HCT116 (cell line): ENCODE measurements around the gene SNAP91. TPM values are rescaled to one million over a fixed set of nuclear protein-coding genes. Genes with fewer than 3 reads are reported as not detected.

ENCODE experiments used
- ATAC-seq: fragments of 200-7000 bp; cut with Tn5 transposase; 2 replicates; pipeline ENCODE4 v1.9.1; 2020; ENCODE audit warnings: mild to moderate bottlenecking, moderate library complexity
- BruUV-seq: library from RNA; stranded (reverse); fragments of 400-500 nt; replicated peaks from 2 replicates; lab custom pipeline; 2021; lab: Mats Ljungman, UMichigan
- CTCF ChIA-PET: fragments of 300-600 bp; sonication (Branson Sonifier 250); formaldehyde crosslinking; loops from one replicate; lab custom pipeline; 2021; ENCODE audit warnings: antibody characterized with exemption; lab: Charles Lee
- POLR2A ChIA-PET: fragments of 300-600, 350-600 bp; sonication (Branson Sonifier 250); formaldehyde crosslinking; loops from one replicate; lab custom pipeline; 2021; ENCODE audit warnings: antibody characterized with exemption; lab: Charles Lee
- RAD21 ChIA-PET, 2 experiments: fragments of 300-600 bp; sonication (Branson Sonifier 250); formaldehyde crosslinking; loops; one replicate each; lab custom pipeline; 2023; ENCODE audit warnings: low total read pairs in 2 of 2; ENCODE audit not compliant: uncharacterized antibody in 2 of 2, unreplicated experiment in 2 of 2, low non-redundant PET in 1 of 2; lab: Charles Lee
- DNase-seq: peaks from one replicate; pipeline ENCODE4 v3.0.0-alpha.2; 2010; ENCODE audit warnings: low read depth, low spot score
- H2AFZ ChIP-seq: fragments of 200-600 bp; shearing (Covaris generic), sonication (generic); 2 replicates; pipeline ENCODE4 v1.6.1; 2017; ENCODE audit warnings: low read depth, mixed run types, mixed read lengths, antibody characterized with exemption, low read length; ENCODE audit not compliant: poor library complexity, severe bottlenecking
- H3K27ac ChIP-seq: 2 replicates; pipeline ENCODE4 v1.5.1; 2012; ENCODE audit warnings: low read depth, low read length
- H3K27me3 ChIP-seq: fragments of 200-600 bp; sonication (generic); 2 replicates; pipeline ENCODE4 v1.6.1; 2016; ENCODE audit warnings: mixed run types, low read length, mixed read lengths; ENCODE audit not compliant: insufficient read depth
- H3K36me3 ChIP-seq, 2 experiments: fragments of 200-500 bp in 1 of 2; fragments of 200-600 bp in 1 of 2; sonication (Bioruptor generic) in 1 of 2; sonication (generic) in 1 of 2; 2 replicates each; pipeline versions ENCODE4 v1.5.1 to v1.6.1; 2014 to 2016; ENCODE audit warnings: low read length in 2 of 2, inconsistent platforms in 1 of 2, mixed read lengths in 1 of 2, mixed run types in 1 of 2; ENCODE audit not compliant: insufficient read depth in 2 of 2, control insufficient read depth in 1 of 2
- H3K4me1 ChIP-seq, 2 experiments: fragments of 200-600 bp in 1 of 2; sonication (generic) in 1 of 2; 2 replicates each; pipeline versions ENCODE4 v1.5.1 to v1.6.1; 2012 to 2017; ENCODE audit warnings: low read length in 2 of 2, inconsistent platforms in 1 of 2, mild to moderate bottlenecking in 1 of 2, mixed read lengths in 1 of 2, mixed run types in 1 of 2, moderate library complexity in 1 of 2; ENCODE audit not compliant: insufficient read depth in 2 of 2, control insufficient read depth in 1 of 2
- H3K4me2 ChIP-seq: fragments of 200-600 bp; sonication (generic); 2 replicates; pipeline ENCODE4 v1.6.1; 2017; ENCODE audit warnings: mixed run types, low read length, mixed read lengths
- H3K4me3 ChIP-seq, 2 experiments: fragments of 200-600 bp in 1 of 2; sonication (generic) in 1 of 2; replicated peaks in 1 of 2; 2 replicates each; pipeline ENCODE4 v1.5.1; 2011 to 2016; ENCODE audit warnings: low read length in 2 of 2, control low read depth in 1 of 2, low read depth in 1 of 2, mild to moderate bottlenecking in 1 of 2, mixed read lengths in 1 of 2, mixed run types in 1 of 2
- H3K79me2 ChIP-seq: fragments of 200-600 bp; sonication (generic); 2 replicates; pipeline ENCODE4 v1.6.1; 2017; ENCODE audit warnings: mild to moderate bottlenecking, mixed run types, low read length, moderate library complexity, mixed read lengths; ENCODE audit not compliant: insufficient read depth
- H3K9ac ChIP-seq: fragments of 200-600 bp; sonication (generic); 2 replicates; pipeline ENCODE4 v1.6.1; 2016; ENCODE audit warnings: low read length, mixed read lengths
- H3K9me2 ChIP-seq: fragments of 200-600 bp; sonication (generic), shearing (Covaris generic); 2 replicates; pipeline ENCODE4 v1.6.1; 2017; ENCODE audit warnings: mixed run types, mild to moderate bottlenecking, moderate library complexity; ENCODE audit not compliant: insufficient read depth
- H3K9me3 ChIP-seq, 2 experiments: fragments of 200-500 bp in 1 of 2; fragments of 200-600 bp in 1 of 2; sonication (Bioruptor generic) in 1 of 2; sonication (generic) in 1 of 2; 2 replicates each; pipeline ENCODE4 v1.6.1; 2014 to 2017; ENCODE audit warnings: low read length in 2 of 2, mixed read lengths in 2 of 2, inconsistent platforms in 1 of 2, low read depth in 1 of 2, mild to moderate bottlenecking in 1 of 2, mixed run types in 1 of 2, moderate library complexity in 1 of 2; ENCODE audit not compliant: control insufficient read depth in 1 of 2, insufficient read depth in 1 of 2
- H4K20me1 ChIP-seq: fragments of 200-600 bp; sonication (generic), shearing (Covaris generic); 2 replicates; pipeline ENCODE4 v1.6.1; 2017; ENCODE audit warnings: mixed run types, mild to moderate bottlenecking, moderate library complexity; ENCODE audit not compliant: insufficient read depth
- CBX3 ChIP-seq: IDR thresholded peaks from 2 replicates; pipeline ENCODE4 v1.6.1; 2012; ENCODE audit warnings: low read depth
- CEBPB ChIP-seq: IDR thresholded peaks from 2 replicates; pipeline ENCODE4 v1.6.1; 2012; ENCODE audit warnings: low read depth
- CTCF ChIP-seq, 3 experiments: fragments of 200-600 bp in 1 of 3; sonication (generic) in 1 of 3; IDR thresholded peaks in 2 of 3; conservative IDR thresholded peaks in 1 of 3; 2 replicates each; pipeline ENCODE4 v1.5.1; 2012 to 2017; ENCODE audit warnings: low read depth in 2 of 3, low read length in 2 of 3, antibody characterized with exemption in 1 of 3, borderline replicate concordance in 1 of 3, control low read depth in 1 of 3, mild to moderate bottlenecking in 1 of 3, mixed read lengths in 1 of 3, mixed run types in 1 of 3, moderate library complexity in 1 of 3; ENCODE audit not compliant: insufficient read depth in 1 of 3
- EGR1 ChIP-seq: IDR thresholded peaks from 2 replicates; pipeline ENCODE4 v1.6.1; 2012; ENCODE audit warnings: low read depth
- EZH2 ChIP-seq: fragments of 200-600 bp; sonication (generic); IDR thresholded peaks from 2 replicates; pipeline ENCODE4 v1.6.1; 2017; ENCODE audit warnings: antibody characterized with exemption, mixed run types
- EZH2phosphoT487 ChIP-seq: fragments of 200-600 bp; IDR thresholded peaks from 2 replicates; pipeline ENCODE4 v1.6.1; 2018; ENCODE audit warnings: antibody characterized with exemption, borderline replicate concordance
- FOSL1 ChIP-seq: IDR thresholded peaks from 2 replicates; pipeline ENCODE4 v1.6.1; 2012; ENCODE audit warnings: low read depth
- JUND ChIP-seq: IDR thresholded peaks from 2 replicates; pipeline ENCODE4 v1.6.1; 2012
- POLR2A ChIP-seq: IDR thresholded peaks from 2 replicates; pipeline ENCODE4 v1.7.0; 2011; ENCODE audit warnings: borderline replicate concordance; ENCODE audit not compliant: insufficient read depth, insufficient read length; ENCODE audit errors: extremely low read depth
- POLR2AphosphoS5 ChIP-seq: IDR thresholded peaks from 2 replicates; pipeline ENCODE4 v1.6.1; 2011; ENCODE audit warnings: mild to moderate bottlenecking, low read depth, low read length, moderate library complexity
- RAD21 ChIP-seq: IDR thresholded peaks from 2 replicates; pipeline ENCODE4 v1.6.1; 2012; ENCODE audit warnings: low read depth, mild to moderate bottlenecking
- SIN3A ChIP-seq: IDR thresholded peaks from 2 replicates; pipeline ENCODE4 v1.6.1; 2012; ENCODE audit warnings: low read depth
- SRF ChIP-seq: IDR thresholded peaks from 2 replicates; pipeline ENCODE4 v1.6.1; 2012; ENCODE audit warnings: low read depth
- TCF7L2 ChIP-seq: IDR thresholded peaks from 2 replicates; pipeline ENCODE4 v1.7.0; 2011; ENCODE audit warnings: borderline replicate concordance, inconsistent platforms; ENCODE audit not compliant: insufficient read depth, insufficient read length; ENCODE audit errors: extremely low read depth
- YY1 ChIP-seq: IDR thresholded peaks from 2 replicates; pipeline ENCODE4 v1.6.1; 2011; ENCODE audit warnings: low read length, low read depth, moderate library complexity, mild to moderate bottlenecking; ENCODE audit not compliant: insufficient replicate concordance; ENCODE audit errors: extremely low read depth
- ZFX ChIP-seq: fragments of 450-650 bp; IDR thresholded peaks from 2 replicates; pipeline ENCODE4 v1.6.1; 2017
- intact Hi-C: fragments of 100-400 bp; cut with micrococcal nuclease; formaldehyde crosslinking; loops from 2 replicates; pipeline ENCODE4 v1.10.0; 2022
- total RNA-seq: library from RNA; stranded (reverse); gene quantifications from one replicate; pipeline ENCODE4 v1.2.1, GENCODE V29; 2021; ENCODE audit not compliant: unreplicated experiment
- TF ChIP-seq, protein P1 (sequence below): IDR thresholded peaks from 2 replicates; pipeline ENCODE4 v1.6.1; 2012
- TF ChIP-seq, protein P2 (sequence below): IDR thresholded peaks from 2 replicates; pipeline ENCODE4 v1.6.1; 2012
- TF ChIP-seq, protein P3 (sequence below): IDR thresholded peaks from 2 replicates; pipeline ENCODE4 v1.6.1; 2011; ENCODE audit warnings: mild to moderate bottlenecking, low read length, moderate library complexity; ENCODE audit not compliant: insufficient replicate concordance; ENCODE audit errors: extremely low read depth

The SNAP91 gene
- total RNA-seq, 1 experiment from 2014 or later: not detected

- TF ChIP-seq CTCF (IDR thresholded peaks at IDR 0.05 in 2 of 3, conservative IDR thresholded peaks at IDR 0.05 in 1 of 3; ENCODE audit: borderline replicate concordance in 1 of 3, insufficient read depth in 1 of 3, low read depth in 2 of 3, low read length in 2 of 3): no peak
- TF ChIP-seq POLR2A: no peak
- no peak for TF ChIP-seq ZFX
- TF ChIP-seq YY1: no peak
- no peak for TF ChIP-seq RAD21
- TF ChIP-seq CEBPB: no peak
- TF ChIP-seq, protein P1, sequence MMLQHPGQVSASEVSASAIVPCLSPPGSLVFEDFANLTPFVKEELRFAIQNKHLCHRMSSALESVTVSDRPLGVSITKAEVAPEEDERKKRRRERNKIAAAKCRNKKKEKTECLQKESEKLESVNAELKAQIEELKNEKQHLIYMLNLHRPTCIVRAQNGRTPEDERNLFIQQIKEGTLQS: no peak
Measured at GRCh38 chr6:83539678-83540077, 169.2 kb downstream of the SNAP91 start (continued).

DNA sequence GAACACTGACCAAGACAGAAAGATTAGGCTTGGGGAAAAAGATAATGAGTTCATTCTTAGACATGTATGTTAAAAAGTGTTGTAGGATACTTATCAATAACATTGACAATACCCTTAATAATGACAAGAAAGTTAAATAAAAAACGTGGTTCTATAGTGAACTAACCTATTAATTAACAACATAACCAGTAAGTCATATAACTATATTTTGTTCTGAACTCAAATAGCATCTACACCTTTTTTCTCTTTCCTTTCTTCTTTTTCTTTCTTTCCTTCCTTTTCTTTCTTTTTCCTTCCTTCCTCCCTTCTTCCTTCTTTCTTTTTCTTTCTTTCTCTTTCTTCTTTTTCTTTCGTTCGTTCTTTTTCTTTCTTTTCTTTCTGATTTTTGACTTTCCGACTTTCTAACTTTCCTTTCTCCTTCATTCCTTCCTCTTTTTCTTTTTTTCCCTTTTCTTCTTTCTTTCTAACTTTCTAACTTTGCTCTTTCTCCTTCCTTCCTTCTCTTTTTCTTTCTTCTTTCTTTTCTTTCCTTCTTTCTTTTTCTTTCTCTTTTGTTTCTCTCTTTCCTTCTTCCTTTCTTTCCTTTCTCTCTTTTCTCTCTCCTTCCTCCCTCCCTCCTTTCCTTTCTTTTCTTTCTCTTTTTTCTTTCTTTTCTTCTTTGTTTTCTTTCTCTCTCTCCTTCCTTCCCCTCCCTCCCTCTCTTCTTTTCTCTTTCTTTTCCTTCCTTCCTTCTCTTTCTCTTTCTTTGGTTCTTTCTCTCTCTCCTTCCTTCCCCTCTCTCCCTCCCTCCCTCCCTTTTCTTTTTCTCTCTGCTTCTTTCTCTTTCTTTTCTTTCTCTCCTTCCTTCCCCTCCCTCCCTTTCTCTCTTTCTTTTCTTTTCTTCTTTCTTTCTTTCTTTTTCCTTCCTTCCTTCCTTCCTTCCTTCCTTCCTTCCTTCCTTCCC, 172.0 kb downstream of the SNAP91 start:
- Histone ChIP-seq H3K27me3 (no peaks in the 10 kb centered on the region), H3K4me1 (no peaks in the 10 kb centered on the region), H3K79me2 (no peaks in the 10 kb centered on the region), H3K4me3 (no peak overlapping the region)
- CTCF ChIA-PET: interaction anchor here (0.6 to 1.2 kb wide), 20 partner anchors 10 to 1275 kb away, joined by 3 to 22 read pairs (median 4); partner anchors contain the start of genes DOP1A, PRSS35 and UBE3D
- TF ChIP-seq CBX3: no peak
- no peak for TF ChIP-seq SIN3A
- no peak for TF ChIP-seq EZH2
- no peak for TF ChIP-seq TCF7L2
- no peak for TF ChIP-seq EZH2phosphoT487
- no peak for TF ChIP-seq POLR2A
- TF ChIP-seq JUND: no peak
- TF ChIP-seq, protein P1: no peak
- TF ChIP-seq, protein P2, sequence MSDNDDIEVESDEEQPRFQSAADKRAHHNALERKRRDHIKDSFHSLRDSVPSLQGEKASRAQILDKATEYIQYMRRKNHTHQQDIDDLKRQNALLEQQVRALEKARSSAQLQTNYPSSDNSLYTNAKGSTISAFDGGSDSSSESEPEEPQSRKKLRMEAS: no peak
- TF ChIP-seq POLR2AphosphoS5: no peak
- no peak for TF ChIP-seq EGR1
- no peak for TF ChIP-seq RAD21
- TF ChIP-seq CEBPB: no peak
- no peak for TF ChIP-seq FOSL1
- TF ChIP-seq, protein P3, sequence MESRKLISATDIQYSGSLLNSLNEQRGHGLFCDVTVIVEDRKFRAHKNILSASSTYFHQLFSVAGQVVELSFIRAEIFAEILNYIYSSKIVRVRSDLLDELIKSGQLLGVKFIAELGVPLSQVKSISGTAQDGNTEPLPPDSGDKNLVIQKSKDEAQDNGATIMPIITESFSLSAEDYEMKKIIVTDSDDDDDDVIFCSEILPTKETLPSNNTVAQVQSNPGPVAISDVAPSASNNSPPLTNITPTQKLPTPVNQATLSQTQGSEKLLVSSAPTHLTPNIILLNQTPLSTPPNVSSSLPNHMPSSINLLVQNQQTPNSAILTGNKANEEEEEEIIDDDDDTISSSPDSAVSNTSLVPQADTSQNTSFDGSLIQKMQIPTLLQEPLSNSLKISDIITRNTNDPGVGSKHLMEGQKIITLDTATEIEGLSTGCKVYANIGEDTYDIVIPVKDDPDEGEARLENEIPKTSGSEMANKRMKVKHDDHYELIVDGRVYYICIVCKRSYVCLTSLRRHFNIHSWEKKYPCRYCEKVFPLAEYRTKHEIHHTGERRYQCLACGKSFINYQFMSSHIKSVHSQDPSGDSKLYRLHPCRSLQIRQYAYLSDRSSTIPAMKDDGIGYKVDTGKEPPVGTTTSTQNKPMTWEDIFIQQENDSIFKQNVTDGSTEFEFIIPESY: no peak
- TF ChIP-seq SRF: no peak
- TF ChIP-seq, all 23 proteins: peak for 0
- ATAC-seq (no peak), DNase-seq (no peak)
- no peaks in the 10 kb centered on the region for H3K36me3 ChIP-seq
- no TSS peak for BruUV-seq
- POLR2A ChIA-PET: no interaction called here
- intact Hi-C loops: no loop called here
- no peak overlapping the region for H3K9ac ChIP-seq
- H3K27ac ChIP-seq: no peak overlapping the region
- H3K4me2 ChIP-seq: no peak overlapping the region
- no peak overlapping the region for H2AFZ ChIP-seq
- no peaks in the 10 kb centered on the region for H3K9me3 ChIP-seq
- no peaks in the 10 kb centered on the region for H3K9me2 ChIP-seq
- RAD21 ChIA-PET: no interaction called here
- no peaks in the 10 kb centered on the region for H4K20me1 ChIP-seq
